Mammary epithelial cell (primary cell): ENCODE results near the gene TJP1.

ENCODE experiments used
- CTCF ChIP-seq, 2 donors: IDR thresholded peaks in 1 of 2; conservative IDR thresholded peaks in 1 of 2; 2 replicates each; pipeline ENCODE4 v1.5.1; 2011 to 2012; ENCODE audit warnings: inconsistent platforms in 2 of 2, low read length in 2 of 2, mild to moderate bottlenecking in 2 of 2, control low read depth in 1 of 2, low read depth in 1 of 2; ENCODE audit not compliant: insufficient read depth in 1 of 2; ENCODE audit errors: extremely low read depth in 1 of 2
- EZH2 ChIP-seq: IDR thresholded peaks from 2 replicates; pipeline ENCODE4 v1.6.1; 2012; ENCODE audit warnings: low read length, inconsistent platforms, borderline replicate concordance

- TF ChIP-seq EZH2 (no peak), CTCF (conservative IDR thresholded peaks at IDR 0.05 in 1 of 2, IDR thresholded peaks at IDR 0.05 in 1 of 2; ENCODE audit: extremely low read depth in 1 of 2, insufficient read depth in 1 of 2, low read depth in 1 of 2, low read length in 2 of 2) (no peak)
Observed at GRCh38 chr15:29753506-29753905, 68.8 kb downstream of the TJP1 start.
